Activated CD4-positive, alpha-beta T cell treated with anti-CD3 and anti-CD28 coated beads for 24 hours (primary cell): Measurements from ENCODE around the gene VENTX.

ENCODE experiments used
- DNase-seq, 2 donors: peaks; one replicate each; pipeline ENCODE4 v3.0.0-alpha.2; 2020; ENCODE audit warnings: low read depth in 2 of 2

VENTX gene

DNA sequence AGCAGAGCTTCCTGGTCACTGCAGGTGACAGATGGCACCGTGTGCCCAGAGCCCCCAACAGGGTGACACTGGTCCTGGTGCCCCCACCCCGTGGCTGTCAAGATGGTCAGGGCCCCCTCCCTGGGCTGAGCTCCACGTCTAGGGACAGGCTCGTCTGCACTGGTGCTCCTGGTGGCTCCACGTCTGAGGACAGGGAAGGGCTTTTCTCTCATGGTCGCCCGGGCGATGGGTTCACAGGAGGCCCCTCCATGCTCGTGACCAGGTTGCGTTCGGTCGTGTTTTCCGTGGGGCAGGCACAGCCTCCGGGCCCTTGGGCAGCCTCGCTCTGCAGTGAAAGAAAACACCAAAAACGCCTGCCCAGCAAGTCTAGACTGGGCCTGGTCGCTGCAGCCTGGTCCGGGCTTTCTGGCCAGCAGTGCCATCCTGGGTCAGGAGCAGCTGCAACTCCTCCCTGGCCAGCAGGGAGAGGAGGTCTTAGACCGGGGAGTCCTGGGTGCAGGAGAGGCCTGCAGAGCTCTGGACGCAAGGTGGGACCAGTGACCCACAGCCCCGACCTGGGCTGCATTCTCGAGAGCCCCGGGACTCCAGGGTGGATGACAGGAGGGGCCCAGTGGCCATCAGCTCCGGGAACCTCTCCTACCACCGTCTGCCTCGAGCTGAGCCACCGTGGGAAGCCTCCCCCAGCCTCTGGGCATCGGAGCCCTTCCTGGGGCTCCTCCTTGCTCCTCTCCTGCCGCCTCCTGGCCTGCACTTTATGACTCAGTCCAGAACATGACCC lies 35.5 kb upstream of the VENTX start:
- no peak for DNase-seq

DNA sequence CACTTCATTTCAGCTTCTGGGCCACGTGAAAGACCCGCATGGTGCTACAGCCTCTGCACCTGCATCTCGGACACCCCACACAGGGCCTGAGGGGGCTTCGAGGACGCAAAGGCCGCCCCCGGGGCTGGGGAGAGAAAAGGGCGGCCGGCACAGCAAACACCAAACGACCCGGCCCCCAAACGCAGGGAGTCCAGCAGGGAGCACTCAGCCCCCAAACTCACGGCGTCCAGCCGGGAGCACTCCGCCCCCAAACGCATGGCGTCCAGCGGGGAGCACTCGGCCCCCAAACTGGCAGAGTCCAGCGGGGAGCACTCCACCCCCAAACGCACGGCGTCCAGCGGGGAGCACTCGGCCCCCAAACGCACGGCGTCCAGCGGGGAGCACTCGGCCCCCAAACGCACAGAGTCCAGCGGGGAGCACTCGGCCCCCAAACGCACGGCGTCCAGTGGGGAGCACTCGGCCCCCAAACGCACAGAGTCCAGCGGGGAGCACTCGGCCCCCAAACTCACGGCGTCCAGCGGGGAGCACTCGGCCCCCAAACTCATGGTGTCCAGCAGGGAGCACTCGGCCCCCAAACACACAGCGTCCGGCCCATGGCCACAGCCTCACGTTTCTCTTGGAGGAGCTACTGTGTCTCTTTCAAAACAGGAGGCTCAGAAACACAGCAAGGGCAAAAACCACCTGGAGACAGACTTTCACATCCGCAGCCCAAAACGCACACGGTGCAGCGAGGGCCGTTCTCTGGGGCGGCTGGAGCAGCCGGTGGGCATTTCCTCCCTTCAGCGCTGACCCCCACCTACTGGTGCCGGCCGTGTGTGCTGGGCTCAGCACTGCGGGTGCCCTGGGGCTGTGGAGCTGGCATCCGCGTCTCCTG lies 34.6 kb upstream of the VENTX start:
- DNase-seq, result no peak

DNA sequence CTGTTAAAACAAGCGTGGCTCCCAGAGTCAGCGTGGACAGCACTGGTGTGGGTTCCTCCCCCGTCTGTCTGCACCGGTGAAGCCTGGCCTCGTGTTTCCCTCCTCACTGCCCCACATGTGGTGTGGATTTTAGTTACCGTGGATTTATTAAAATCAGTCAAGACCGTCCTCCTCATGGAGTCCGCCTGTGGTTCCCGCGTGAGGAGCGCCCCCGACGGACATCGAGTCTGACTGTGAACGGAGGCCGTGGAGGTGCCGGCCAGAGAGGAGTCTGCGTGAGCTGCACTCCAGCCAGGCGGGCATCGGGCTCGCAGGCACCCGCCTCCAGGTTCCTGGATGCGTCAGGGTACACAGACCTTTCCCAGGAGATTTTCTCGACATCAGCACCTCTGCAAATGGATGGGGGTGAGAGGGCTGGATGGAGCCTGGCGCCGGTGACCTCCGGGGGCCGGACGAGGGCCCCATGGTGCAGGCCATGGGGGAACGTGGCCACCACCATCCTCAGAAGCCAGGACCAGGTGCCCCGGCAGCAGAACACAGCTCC lies 33.9 kb upstream of the VENTX start:
- no peak for DNase-seq

DNA sequence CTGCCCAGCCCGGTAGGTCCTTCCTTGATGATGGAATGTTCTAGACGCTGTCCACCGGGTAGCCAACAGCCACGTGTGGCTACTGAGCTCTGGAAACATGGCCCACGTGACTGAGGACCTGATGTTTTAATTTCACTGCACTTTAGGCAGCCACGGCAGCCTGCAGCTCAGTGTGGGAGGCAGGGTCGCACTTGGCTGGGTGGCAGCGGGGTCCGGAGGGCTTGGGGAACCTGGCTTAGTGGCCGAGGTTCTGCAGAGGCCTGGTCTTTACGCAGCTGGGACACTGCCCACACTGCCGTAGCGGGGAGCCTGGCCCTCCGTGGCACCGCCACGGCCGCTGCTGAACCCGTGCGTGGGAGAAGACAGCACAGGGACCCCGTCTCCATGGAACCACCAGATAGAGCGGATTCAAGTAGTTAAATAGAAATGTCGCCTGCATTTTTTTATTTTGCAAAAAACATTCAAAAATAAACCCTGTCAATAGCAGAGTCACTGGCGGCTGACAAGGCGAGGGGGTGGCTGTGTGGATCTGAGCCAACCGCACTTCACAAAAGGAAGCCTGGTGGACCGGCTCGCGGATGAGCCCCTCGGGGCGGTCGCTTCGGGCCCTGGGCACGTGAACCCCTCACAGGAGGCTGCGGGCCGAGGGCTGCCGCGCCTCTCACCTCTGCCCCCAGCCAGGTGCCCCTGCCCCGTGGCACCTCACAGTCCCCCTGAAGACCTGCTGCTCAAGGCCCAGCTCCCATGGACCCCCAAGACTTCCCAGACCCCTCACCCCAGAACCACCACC lies 33.2 kb upstream of the VENTX start:
- no peak for DNase-seq

DNA sequence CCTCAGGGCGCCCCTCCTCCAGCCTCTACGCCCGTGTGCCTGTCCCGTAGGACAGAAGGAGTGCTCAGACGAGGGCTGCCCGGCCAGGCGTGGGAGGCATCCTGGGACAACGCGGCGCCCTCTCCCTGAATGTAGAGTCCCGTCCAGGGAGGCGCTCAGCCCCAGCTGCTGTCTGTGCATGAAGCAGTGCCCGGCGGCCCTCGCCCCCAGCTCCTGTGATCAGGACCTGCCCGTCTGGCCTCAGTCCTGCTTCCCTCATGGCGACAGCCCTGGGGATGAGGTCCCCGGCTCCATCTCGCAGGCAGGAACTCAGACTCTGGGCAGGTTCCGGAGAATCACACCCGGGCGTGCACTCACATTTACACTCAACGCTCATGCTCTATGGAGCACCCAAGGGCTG lies 32.5 kb upstream of the VENTX start:
- no peak for DNase-seq

DNA sequence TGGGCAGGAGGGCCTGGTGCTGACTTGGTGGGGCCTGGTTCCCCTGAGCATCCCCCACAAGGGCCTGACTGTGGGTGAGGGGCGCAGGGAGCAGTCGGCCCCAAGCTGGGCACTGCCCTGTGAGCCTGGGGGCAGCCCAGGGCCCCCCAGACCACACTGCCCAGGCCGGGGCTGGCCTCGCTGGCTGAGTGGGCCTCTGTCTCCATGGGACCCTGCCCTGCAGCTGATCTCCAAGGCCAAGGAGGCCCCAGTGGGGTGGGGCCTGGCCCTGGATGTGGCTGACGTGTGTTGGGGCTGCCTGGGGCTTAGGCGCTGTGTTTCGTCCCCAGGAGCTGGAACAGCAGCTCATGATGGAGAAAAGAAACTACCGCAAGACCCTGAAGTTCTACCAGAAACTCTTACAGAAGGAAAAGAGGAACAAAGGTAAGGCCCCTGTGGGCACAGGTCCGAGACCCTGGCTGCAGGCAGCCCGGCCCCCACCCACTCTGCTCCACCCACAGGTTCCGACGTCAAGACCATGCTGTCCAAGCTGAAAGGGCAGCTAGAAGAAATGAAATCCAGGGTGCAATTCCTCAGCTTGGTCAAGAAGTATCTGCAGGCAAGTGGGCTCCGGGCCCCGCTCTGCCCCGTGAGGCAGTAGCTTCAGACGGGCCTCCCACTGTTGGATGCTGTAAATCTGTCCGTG lies 31.2 kb upstream of the VENTX start:
- DNase-seq, result no peak

DNA sequence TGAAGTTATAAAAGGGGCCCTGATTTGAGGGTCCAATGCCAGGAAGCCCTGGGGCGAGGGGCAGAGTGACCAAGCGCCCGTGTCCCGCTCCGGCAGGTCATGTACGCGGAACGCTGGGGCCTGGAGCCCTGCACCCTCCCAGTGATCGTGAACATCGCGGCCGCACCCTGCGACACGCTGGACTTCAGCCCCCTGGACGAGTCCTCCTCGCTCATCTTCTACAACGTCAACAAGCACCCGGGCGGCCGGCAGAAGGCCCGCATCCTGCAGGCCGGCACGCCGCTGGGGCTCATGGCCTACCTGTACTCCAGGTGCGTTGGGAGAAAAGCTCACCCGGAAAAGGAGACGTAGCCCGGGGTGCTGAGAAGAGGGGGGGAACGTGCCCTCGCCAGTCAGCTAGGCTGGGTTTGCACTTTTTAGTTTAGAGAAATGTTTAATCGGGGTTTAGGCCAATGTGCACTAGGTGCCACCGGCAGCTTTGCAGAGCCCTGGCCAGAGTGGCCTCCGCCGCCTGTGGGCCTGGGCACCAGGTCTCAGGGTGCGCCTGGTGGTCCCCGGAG lies 30.5 kb upstream of the VENTX start:
- no peak for DNase-seq

DNA sequence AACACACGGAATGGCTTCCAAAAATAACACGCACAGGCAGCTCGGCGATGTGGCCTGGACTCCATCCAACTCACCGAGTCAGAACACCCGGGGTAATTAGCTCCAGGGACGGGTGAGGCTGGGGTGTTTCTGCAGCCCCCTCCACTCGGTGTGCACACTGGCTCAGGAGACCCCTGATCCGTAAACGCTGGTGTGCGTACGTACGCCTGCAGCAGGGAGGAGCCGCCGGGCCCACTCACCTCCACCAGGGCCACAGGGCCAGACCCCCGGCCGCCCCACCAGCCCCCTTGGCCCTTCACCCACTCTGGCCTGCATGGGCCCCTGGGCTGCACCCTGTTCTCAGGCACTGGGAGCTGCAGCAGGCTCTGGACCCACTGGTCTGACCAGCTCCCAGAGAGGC lies 30.0 kb upstream of the VENTX start:
- no peak for DNase-seq

DNA sequence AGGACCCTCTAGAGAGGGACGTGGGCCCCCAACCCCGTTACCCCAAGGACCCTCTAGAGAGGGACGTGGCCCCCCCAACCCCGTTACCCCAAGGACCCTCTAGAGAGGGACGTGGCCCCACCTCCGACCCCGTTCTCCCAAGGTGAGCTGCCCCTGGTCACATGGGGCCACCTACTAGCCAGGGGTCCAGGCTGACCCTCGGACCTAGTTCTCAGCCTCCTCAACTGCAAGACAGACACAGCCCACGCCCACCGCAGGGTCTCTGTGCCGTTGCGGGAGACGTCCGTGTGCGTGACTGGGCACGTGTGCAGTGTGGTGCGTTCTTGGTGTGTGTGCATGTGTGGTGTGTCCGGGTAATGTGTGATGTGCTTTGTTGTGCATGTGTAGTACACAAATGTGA lies 29.2 kb upstream of the VENTX start:
- DNase-seq, result no peak

DNA sequence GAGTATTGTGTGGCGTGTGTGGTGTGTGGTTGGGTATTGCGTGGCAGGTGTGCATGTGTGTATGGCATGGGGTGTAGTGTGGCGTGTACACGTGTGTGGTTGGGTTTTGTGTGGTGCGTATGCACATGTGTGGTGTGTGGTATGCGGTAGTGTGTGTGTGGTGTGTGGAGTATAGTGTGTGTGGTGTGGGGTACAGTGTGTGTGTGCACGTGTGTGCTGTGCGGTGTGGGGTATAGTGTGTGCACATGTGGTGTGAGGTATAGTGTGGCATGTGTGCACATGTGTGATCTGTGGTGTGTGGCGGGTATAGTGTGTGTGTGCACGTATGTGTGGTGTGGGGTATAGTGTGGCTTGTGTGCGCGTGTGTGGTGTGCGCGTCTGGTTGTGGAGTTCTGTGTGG lies 28.5 kb upstream of the VENTX start:
- no peak for DNase-seq

DNA sequence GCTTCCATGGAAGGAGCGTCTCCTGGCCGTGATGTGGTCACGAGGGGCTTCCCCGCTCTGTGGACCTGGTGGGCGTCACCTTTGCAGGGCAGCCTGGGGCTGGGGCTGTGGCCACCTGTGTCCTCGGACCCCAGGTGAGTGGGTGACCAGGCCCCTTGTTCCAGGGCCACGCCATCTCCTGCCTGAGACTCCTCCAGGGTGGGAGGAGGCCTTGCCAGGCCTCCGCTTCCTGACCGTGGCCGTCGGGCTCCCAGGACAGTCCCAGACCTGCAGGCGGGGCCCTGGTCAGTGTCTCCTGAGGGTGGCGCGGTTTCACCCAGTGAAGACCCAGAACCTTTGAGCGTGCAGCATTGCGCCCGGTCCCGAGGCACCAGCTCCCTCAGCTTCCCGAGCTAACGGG lies 28.0 kb upstream of the VENTX start:
- no peak for DNase-seq

DNA sequence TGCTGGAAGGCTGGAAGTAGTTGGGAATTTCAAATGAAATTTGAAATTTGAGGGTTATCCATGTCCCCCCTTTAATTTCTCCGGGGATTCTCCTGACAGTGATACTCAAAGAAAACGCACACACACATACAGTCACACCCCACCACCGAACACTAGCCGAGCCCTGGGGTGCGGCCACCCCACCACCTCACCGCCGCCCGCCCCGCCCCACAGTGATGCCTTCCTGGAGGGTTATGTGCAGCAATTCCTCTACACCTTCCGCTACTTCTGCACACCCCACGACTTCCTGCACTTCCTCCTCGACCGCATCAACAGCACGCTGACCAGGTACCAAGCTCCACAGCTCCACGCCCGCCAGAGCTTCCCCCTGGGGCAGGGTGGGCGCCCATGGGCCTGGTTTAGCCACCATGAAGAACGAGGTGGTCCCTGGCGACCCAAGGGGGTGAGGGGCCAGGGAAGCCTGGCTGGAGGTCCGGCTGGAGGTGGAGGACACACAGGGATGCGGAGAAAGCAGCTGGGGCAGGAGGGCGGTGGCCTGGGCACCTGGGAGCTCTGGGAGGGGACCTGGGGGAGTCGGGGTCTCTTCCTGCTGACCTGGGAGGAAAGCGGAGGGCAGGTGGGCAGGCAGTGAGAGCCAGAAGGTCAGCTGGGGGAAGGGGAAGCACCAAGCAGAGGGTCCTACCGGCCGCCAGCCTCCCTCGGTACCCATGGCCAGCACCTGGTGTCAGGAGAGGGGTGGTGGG lies 27.1 kb upstream of the VENTX start:
- DNase-seq, result no peak

DNA sequence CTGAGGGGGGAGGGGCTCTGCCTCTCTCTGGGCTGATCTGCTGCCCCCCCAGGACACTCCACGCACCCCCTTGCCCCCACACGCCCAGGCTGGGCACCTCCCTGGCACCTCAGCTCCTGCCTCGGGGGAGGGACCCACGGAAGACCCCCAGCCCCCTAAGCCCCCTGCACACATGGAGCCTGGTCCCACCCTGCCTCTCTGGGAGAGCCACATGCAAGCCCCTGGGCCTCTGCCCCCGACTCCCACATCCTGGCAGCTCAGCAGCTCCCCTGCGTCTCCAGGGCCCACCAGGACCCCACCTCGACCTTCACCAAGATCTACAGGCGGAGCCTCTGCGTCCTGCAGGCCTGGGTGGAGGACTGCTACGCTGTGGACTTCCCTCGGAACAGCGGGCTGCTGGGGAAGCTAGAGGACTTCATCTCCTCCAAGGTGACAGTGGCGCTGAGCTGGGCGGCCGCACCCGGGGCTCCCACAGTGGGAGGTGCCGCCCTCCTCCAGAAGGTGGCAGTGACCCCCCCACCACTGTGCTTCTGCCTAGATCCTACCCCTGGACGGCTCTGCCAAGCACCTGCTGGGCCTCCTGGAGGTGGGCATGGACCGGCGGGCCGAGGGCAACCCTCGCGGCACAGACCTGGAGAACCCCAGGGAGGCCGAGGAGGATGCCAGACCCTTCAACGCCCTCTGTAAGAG lies 26.4 kb upstream of the VENTX start:
- no peak for DNase-seq

DNA sequence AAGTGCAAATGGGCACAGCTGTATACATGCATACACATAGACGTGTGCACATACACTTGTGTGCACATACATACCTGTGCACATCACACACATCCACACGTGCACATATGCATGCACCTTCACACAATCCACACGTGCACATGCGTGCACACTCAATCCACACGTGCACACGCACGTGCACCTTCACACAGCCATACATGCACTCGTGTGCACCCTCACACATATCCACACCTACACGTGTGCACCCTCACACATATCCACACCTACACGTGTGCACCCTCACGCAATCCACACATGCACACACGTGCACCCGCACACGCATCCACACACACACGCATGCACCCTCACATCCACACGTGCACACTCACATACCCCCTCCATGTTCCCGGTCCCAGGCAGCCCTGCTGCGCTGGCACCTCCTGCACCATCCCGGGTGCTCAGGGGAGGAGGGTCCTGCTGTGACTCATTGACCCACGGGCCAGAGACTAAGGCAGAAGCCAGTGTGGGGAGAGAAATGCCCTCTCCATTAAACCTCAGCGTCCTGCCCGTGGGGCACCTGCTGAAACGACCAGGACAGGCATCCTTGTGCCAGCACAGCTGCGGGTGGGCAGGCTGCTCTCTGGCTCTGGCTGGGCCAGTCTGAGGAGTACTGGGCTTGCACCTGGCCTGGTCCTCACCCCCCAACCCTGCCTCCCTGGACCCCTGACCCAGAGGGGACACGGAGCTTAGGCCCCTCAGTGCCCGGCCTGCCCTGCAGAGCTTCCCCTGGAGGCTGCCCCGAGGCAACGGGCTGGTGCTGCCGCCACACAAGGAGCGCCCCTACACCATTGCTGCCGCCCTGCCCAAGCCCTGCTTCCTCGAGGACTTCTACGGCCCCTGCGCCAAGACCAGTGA lies 25.4 kb upstream of the VENTX start:
- no peak for DNase-seq

DNA sequence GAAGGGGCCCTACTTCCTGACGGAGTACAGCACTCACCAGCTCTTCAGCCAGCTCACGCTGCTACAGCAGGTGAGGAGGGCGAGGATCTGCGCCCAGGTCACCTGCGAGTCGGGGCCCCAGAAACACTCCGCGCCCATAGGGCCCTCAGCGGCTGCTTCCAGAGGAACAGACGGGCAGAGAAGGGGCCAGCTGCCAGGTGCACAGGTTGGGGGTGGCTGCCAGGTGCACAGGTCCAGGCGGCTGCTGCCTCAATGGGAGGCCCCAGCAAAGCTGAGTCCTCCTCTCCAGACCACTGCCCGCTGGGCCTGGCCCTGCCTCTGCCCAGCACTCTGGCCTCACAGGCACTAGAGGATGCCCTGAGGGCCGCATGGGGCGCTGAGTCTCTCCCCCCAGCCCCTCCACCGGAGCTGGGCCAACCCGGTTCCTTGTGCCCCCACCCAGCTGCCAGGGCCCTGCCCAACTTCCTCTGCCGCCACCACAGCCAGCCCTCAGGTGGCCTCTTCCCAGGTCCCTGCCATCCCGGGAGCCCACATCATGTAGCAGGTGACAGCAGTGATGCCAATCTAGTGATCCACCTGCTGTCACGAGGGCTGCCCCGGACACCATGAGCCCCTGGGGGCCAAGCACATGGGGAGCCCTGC lies 24.7 kb upstream of the VENTX start:
- no peak for DNase-seq

DNA sequence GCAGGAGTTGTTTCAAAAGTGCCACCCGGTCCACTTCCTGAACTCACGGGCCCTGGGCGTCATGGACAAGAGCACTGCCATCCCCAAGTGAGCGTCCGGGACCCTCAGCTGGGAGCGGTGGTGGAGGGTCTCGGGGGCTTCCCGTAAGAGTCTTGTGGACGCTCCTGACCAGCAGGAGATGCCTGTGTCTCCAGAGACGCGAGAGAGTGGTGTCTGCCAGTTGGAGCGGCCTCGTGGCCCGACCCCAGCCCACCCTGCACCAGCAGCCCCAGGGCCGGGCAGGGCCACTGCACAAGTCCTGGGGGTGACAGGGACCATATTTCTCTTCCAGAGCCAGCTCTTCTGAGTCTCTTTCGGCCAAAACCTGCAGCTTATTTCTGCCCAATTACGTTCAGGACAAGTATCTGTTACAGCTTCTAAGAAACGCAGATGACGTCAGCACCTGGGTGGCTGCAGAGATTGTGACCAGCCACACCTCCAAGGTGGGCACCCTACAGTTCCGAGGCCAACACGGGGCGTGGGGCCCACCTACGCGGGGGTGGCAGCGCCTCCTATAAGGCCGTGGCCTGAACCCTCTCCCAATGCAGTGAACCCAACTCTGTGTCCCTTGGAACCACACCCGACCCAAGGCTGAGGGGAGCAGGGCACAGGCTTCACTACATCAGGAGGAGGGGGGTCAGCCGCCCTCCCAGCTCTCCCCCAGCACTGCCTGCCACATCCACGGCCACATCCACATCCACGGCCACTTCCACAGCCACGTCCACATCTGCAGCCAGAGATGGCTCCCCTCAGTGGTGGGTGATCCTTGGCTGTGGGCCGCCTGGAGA lies 23.8 kb upstream of the VENTX start:
- DNase-seq, result no peak
